ENCODE data around the gene SELENOO. TPM values are rescaled to one million over a fixed set of nuclear protein-coding genes. Genes with fewer than 3 reads are reported as not detected.

Gene SELENOO
- total RNA-seq, 1 experiment from 2014 or later: 29.6 TPM

GRCh38 chr22:50247748-50248147 lies 46.9 kb downstream of the SELENOO start:
- H3K9me3 ChIP-seq (ENCODE audit: control insufficient read depth in 1 of 2, insufficient read depth in 1 of 2, low read depth in 1 of 2, low read length in 2 of 2): no peaks in the 10 kb centered on the region
- H3K9ac ChIP-seq (ENCODE audit: low read length): peak overlapping the region; percentile 40
- no peaks in the 10 kb centered on the region for H4K20me1 ChIP-seq (ENCODE audit: insufficient read depth)
- no TSS peak for BruUV-seq (replicated peaks)
- H3K9me2 ChIP-seq (ENCODE audit: insufficient read depth): no peaks in the 10 kb centered on the region
- TF ChIP-seq POLR2AphosphoS5 (IDR thresholded peaks at IDR 0.05; ENCODE audit: low read depth, low read length): no peak
- peaks cover 65% of the 10 kb centered on the region for H3K79me2 ChIP-seq (ENCODE audit: insufficient read depth, low read length)
- H3K4me2 ChIP-seq (ENCODE audit: low read length): peak overlapping the region; percentile 56; the same call in 1 of the 2 replicates
- RAD21 ChIA-PET (ENCODE audit: low non-redundant PET in 1 of 2, low total read pairs in 2 of 2, uncharacterized antibody in 2 of 2, unreplicated experiment in 2 of 2): no interaction called here
- no peak overlapping the region for H2AFZ ChIP-seq (ENCODE audit: low read depth, low read length, poor library complexity, severe bottlenecking)
- intact Hi-C loops (cut with micrococcal nuclease): no loop called here
- DNase-seq (ENCODE audit: low read depth, low spot score): peak; percentile 64
- no peaks in the 10 kb centered on the region for H3K27me3 ChIP-seq (ENCODE audit: insufficient read depth, low read length)
- no peak overlapping the region for H3K4me3 ChIP-seq (replicated peaks in 1 of 2; ENCODE audit: low read depth in 1 of 2, low read length in 2 of 2)
- peaks cover 27 to 75% of the 10 kb centered on the region in 2 experiments for H3K4me1 ChIP-seq (ENCODE audit: control insufficient read depth in 1 of 2, insufficient read depth in 2 of 2, low read length in 2 of 2)
- ATAC-seq: peak; percentile 23
- POLR2A ChIA-PET: no interaction called here
- peaks cover 0 to 17% of the 10 kb centered on the region in 2 experiments; a peak in 1 of 4 replicates for H3K36me3 ChIP-seq (ENCODE audit: control insufficient read depth in 1 of 2, insufficient read depth in 2 of 2, low read length in 2 of 2)
- H3K27ac ChIP-seq (ENCODE audit: low read depth, low read length): peak overlapping the region; percentile 37; the same call in 1 of the 2 replicates
- CTCF ChIA-PET: no interaction called here

GRCh38 chr22:50248196-50249081 lies 47.6 kb downstream of the SELENOO start:
- peak overlapping the region; percentile 40; the same call in 1 of the 2 replicates for H3K9ac ChIP-seq (ENCODE audit: low read length)
- no peak for DNase-seq (ENCODE audit: low read depth, low spot score)
- peaks cover 0 to 17% of the 10 kb centered on the region in 2 experiments; a peak in 1 of 4 replicates for H3K36me3 ChIP-seq (ENCODE audit: control insufficient read depth in 1 of 2, insufficient read depth in 2 of 2, low read length in 2 of 2)
- H3K4me1 ChIP-seq (ENCODE audit: control insufficient read depth in 1 of 2, insufficient read depth in 2 of 2, low read length in 2 of 2): peaks cover 26 to 70% of the 10 kb centered on the region in 2 experiments
- intact Hi-C loops (cut with micrococcal nuclease): no loop called here
- peak overlapping the region; percentile 56; the same call in 1 of the 2 replicates for H3K4me2 ChIP-seq (ENCODE audit: low read length)
- H3K4me3 ChIP-seq (replicated peaks in 1 of 2; ENCODE audit: low read depth in 1 of 2, low read length in 2 of 2): no peak overlapping the region
- H3K9me2 ChIP-seq (ENCODE audit: insufficient read depth): no peaks in the 10 kb centered on the region
- ATAC-seq: no peak
- BruUV-seq (replicated peaks): no TSS peak
- ChIA-PET RAD21 (ENCODE audit: low non-redundant PET in 1 of 2, low total read pairs in 2 of 2, uncharacterized antibody in 2 of 2, unreplicated experiment in 2 of 2) (no interaction called here), CTCF (no interaction called here), POLR2A (no interaction called here)
- no peaks in the 10 kb centered on the region for H3K9me3 ChIP-seq (ENCODE audit: control insufficient read depth in 1 of 2, insufficient read depth in 1 of 2, low read depth in 1 of 2, low read length in 2 of 2)
- peaks cover 58% of the 10 kb centered on the region for H3K79me2 ChIP-seq (ENCODE audit: insufficient read depth, low read length)
- peak overlapping the region; percentile 37; the same call in 1 of the 2 replicates for H3K27ac ChIP-seq (ENCODE audit: low read depth, low read length)
- H3K27me3 ChIP-seq (ENCODE audit: insufficient read depth, low read length): no peaks in the 10 kb centered on the region
- H2AFZ ChIP-seq (ENCODE audit: low read depth, low read length, poor library complexity, severe bottlenecking): no peak overlapping the region
- H4K20me1 ChIP-seq (ENCODE audit: insufficient read depth): no peaks in the 10 kb centered on the region
- no peak for TF ChIP-seq EGR1 (IDR thresholded peaks at IDR 0.05; ENCODE audit: low read depth)
- no peak for TF ChIP-seq POLR2AphosphoS5 (IDR thresholded peaks at IDR 0.05; ENCODE audit: low read depth, low read length)
- TF ChIP-seq ZNF274 (IDR thresholded peaks at IDR 0.05; ENCODE audit: low read depth, low read length): no peak
- TF ChIP-seq FOSL1 (IDR thresholded peaks at IDR 0.05; ENCODE audit: low read depth): no peak
- TF ChIP-seq ZFX (IDR thresholded peaks at IDR 0.05): no peak
- no peak for TF ChIP-seq SP1 (IDR thresholded peaks at IDR 0.05; ENCODE audit: low read depth)
- TF ChIP-seq ZBTB33 (IDR thresholded peaks at IDR 0.05; ENCODE audit: extremely low read depth, insufficient replicate concordance, low read length): no peak
- TF ChIP-seq SIN3A (IDR thresholded peaks at IDR 0.05; ENCODE audit: low read depth): no peak
- no peak for TF ChIP-seq CTCF (IDR thresholded peaks at IDR 0.05 in 2 of 3, conservative IDR thresholded peaks at IDR 0.05 in 1 of 3; ENCODE audit: borderline replicate concordance in 1 of 3, insufficient read depth in 1 of 3, low read depth in 2 of 3, low read length in 2 of 3)
- no peak for TF ChIP-seq ELF1 (IDR thresholded peaks at IDR 0.05; ENCODE audit: borderline replicate concordance, low read depth)
- no peak for TF ChIP-seq TCF7L2 (IDR thresholded peaks at IDR 0.05; ENCODE audit: borderline replicate concordance, extremely low read depth, insufficient read depth, insufficient read length)
- no peak for TF ChIP-seq CBX3 (IDR thresholded peaks at IDR 0.05; ENCODE audit: low read depth)
- no peak for TF ChIP-seq YY1 (IDR thresholded peaks at IDR 0.05; ENCODE audit: extremely low read depth, insufficient replicate concordance, low read depth, low read length)
- TF ChIP-seq JUND (IDR thresholded peaks at IDR 0.05): no peak
- no peak for TF ChIP-seq MAX (IDR thresholded peaks at IDR 0.05)

Measured in HCT116 (cell line).